CD4-positive, alpha-beta T cell treated with Interleukin-1 beta for 1 hour (primary cell): ENCODE data around the gene SIPA1L3.
A peak's percentile ranks its signal among the peaks of the same experiment; 100 is the strongest.

ENCODE experiments used
- DNase-seq, 2 donors: peaks; one replicate each; pipeline ENCODE4 v3.0.0-alpha.2; 2020 to 2022

The SIPA1L3 gene

DNA sequence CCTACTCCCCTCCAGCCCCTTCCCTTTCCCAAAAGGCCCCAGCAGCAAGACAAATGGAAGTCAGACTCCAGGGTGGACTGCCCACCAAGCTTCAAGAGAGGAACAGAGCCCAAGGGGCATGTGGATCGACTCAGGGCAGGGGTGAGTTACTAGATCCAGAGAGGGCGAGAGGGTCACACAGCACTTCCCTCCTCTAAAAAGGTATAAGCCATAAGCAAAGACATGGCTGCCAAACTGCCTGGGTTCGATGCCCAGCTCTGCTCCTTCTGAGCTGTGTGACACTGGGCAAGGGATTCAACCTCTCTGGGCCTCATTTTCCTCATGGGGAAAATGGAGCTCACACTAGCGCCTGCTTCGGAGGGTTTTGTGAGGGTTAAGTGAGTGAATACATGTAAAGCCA is 345.4 kb downstream of the SIPA1L3 start:
- no peak for DNase-seq

DNA sequence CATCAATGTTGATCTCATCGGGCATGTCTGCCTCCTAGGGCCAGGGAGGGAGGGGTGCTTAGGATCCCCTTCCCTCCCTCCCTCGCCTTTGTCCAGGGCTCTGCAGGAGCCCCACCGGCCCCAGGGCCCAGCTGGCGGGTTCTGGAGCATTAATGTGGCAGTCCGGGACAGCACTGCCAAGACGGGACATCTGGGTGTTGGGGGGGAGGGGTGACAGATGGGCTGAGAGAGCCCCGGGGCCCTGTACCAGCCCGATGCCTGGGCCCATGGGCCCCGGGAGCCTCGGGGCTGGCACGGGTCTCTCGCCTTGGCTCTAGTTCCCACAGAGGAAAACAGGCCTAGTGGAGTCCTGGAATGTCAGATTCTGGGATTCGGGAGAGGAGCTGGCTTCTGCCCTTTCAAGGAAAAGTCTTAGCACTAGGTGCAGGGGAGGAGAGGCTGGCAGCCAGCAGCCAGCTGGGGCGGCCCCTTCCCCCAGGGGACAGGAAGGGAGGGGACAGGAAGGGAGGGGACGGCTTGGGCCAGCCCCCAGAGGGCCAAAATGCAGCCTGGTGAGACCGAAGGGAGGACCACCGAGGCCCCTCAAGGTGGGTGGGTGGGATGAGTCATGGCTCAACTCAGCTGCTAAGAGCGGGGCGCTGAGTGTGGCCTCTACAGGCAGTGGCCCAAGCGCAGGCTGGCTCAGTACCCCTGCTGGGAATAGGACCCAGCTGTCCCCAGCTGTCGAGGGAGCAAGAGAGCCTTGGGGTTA is 346.1 kb downstream of the SIPA1L3 start:
- DNase-seq, result peak in 1 of 2 donors; percentile 14

DNA sequence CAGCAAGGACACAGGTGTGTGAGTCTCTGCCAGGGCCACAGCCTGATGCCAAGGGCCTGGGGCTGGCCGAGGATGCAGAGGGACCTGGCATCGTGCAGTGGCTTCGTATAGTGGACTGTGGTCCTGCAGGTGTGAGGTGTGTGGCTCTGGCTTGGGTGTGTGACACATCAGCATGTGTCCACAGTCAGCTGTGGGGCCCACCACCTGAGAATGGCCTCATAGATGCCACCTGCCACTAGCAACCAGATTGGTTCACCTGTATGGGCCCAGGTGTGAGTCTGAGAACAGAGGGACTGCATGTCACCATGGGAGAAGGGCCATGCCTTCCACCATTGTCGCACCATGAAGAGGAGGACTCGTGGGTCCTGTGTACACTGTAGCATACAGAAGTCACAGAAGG is 346.8 kb downstream of the SIPA1L3 start:
- DNase-seq, result no peak

DNA sequence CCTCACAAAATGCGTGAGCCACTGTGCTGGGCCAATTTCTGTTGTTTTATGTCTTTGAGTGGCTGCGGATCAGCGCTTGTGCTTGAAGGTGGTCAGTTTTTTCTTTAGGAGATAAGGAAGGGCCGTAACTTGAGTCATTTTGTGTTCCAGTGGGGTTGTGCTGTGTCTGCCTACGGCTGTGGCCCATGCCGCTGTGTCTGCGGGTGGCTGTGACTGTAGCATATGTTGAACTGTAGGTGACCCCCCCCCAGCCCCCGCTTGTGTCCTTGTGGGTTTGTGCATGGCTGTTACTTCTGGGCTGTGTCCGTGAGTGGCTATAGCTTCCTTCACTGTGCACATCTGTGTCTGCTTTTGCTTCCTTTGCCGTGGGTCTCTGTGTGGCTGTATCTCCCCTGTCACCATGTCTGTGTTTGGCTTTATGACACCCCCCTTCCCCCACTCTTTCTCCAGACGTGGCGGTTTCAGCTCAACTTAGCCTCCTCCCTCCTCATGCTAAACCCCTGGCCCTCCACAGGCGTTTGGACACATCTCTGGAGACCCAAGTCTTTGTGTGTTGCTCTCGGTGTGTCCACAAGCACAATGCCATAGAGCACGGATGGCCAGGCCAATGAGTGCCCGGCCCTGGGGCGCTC is 348.5 kb downstream of the SIPA1L3 start:
- no peak for DNase-seq
